ENCODE results near the gene BRAP. TPM values are rescaled to one million over a fixed set of nuclear protein-coding genes. Genes with fewer than 3 reads are reported as not detected.
A peak's percentile ranks its signal among the peaks of the same experiment; 100 is the strongest.
"Not testable (repeated sequence)": the region's sequence is repeated elsewhere in the genome, so short reads cannot be mapped to it uniquely, and the experiment has no call there.

BRAP gene
- total RNA-seq, 2 experiments from 2014 or later: 14.7 to 16.9 TPM

- DNase-seq: no peak
- H3K27ac Mint-ChIP-seq: no peak overlapping the region
- H3K9me3 Mint-ChIP-seq: no peaks in the 10 kb centered on the region
- intact Hi-C loops (cut with micrococcal nuclease): no loop called here
- H3K36me3 Mint-ChIP-seq (ENCODE audit: low read depth): peaks cover 6% of the 10 kb centered on the region
- CTCF ChIA-PET: no interaction called here
- H3K4me3 Mint-ChIP-seq: no peak overlapping the region
- H3K27me3 Mint-ChIP-seq (ENCODE audit: low read depth): no peaks in the 10 kb centered on the region
- no peaks in the 10 kb centered on the region for H3K4me1 Mint-ChIP-seq (ENCODE audit: low read depth)
Measured at GRCh38 chr12:111636209-111636945, 49.4 kb downstream of the BRAP start.

- DNase-seq: peak; percentile 4
- Mint-ChIP-seq H3K36me3 (ENCODE audit: low read depth) (peaks cover 6% of the 10 kb centered on the region), H3K4me1 (ENCODE audit: low read depth) (no peaks in the 10 kb centered on the region), H3K27me3 (ENCODE audit: low read depth) (no peaks in the 10 kb centered on the region), H3K9me3 (no peaks in the 10 kb centered on the region), H3K4me3 (no peak overlapping the region), H3K27ac (no peak overlapping the region)
- intact Hi-C loops (cut with micrococcal nuclease): no loop called here
- CTCF ChIA-PET: no interaction called here
Measured at GRCh38 chr12:111635524-111635923, 50.2 kb downstream of the BRAP start.

GRCh38 chr12:111628505-111629260 is 57.1 kb downstream of the BRAP start:
- intact Hi-C loops (cut with micrococcal nuclease): no loop called here
- no peaks in the 10 kb centered on the region for H3K9me3 Mint-ChIP-seq
- no peak overlapping the region for H3K27ac Mint-ChIP-seq
- H3K4me1 Mint-ChIP-seq (ENCODE audit: low read depth): no peaks in the 10 kb centered on the region
- no peaks in the 10 kb centered on the region for H3K36me3 Mint-ChIP-seq (ENCODE audit: low read depth)
- CTCF ChIA-PET: interaction anchor here (0.6 kb wide), 1 partner anchor 746 kb away, joined by 5 read pairs; no protein-coding TSS in a partner anchor
- no peak for DNase-seq
- no peaks in the 10 kb centered on the region for H3K27me3 Mint-ChIP-seq (ENCODE audit: low read depth)
- no peak overlapping the region for H3K4me3 Mint-ChIP-seq

GRCh38 chr12:111626230-111626629 is 59.5 kb downstream of the BRAP start:
- Mint-ChIP-seq H3K4me1 (ENCODE audit: low read depth) (no peaks in the 10 kb centered on the region), H3K9me3 (no peaks in the 10 kb centered on the region), H3K4me3 (no peak overlapping the region), H3K27ac (no peak overlapping the region), H3K27me3 (ENCODE audit: low read depth) (no peaks in the 10 kb centered on the region), H3K36me3 (ENCODE audit: low read depth) (no peaks in the 10 kb centered on the region)
- intact Hi-C loops (cut with micrococcal nuclease): no loop called here
- no peak for DNase-seq
- CTCF ChIA-PET: no interaction called here

GRCh38 chr12:111624540-111624939 is 61.2 kb downstream of the BRAP start:
- Mint-ChIP-seq H3K9me3 (no peaks in the 10 kb centered on the region), H3K4me1 (ENCODE audit: low read depth) (no peaks in the 10 kb centered on the region), H3K27ac (no peak overlapping the region), H3K27me3 (ENCODE audit: low read depth) (no peaks in the 10 kb centered on the region), H3K36me3 (ENCODE audit: low read depth) (no peaks in the 10 kb centered on the region), H3K4me3 (no peak overlapping the region)
- CTCF ChIA-PET: no interaction called here
- DNase-seq: no peak
- intact Hi-C loops (cut with micrococcal nuclease): no loop called here

- DNase-seq; H3K4me1 Mint-ChIP-seq (ENCODE audit: low read depth); H3K4me3 Mint-ChIP-seq; H3K27ac Mint-ChIP-seq; H3K36me3 Mint-ChIP-seq (ENCODE audit: low read depth); H3K9me3 Mint-ChIP-seq; intact Hi-C loops (cut with micrococcal nuclease); H3K27me3 Mint-ChIP-seq (ENCODE audit: low read depth): not testable (repeated sequence)
- CTCF ChIA-PET: interaction anchor here (0.6 kb wide), 1 partner anchor 97 kb away, joined by 4 read pairs; no protein-coding TSS in a partner anchor
Measured at GRCh38 chr12:111617841-111618240, 67.9 kb downstream of the BRAP start.

- intact Hi-C loops (cut with micrococcal nuclease): no loop called here
- H3K4me3 Mint-ChIP-seq: no peak overlapping the region
- no peaks in the 10 kb centered on the region for H3K9me3 Mint-ChIP-seq
- H3K36me3 Mint-ChIP-seq (ENCODE audit: low read depth): no peaks in the 10 kb centered on the region
- H3K27me3 Mint-ChIP-seq (ENCODE audit: low read depth): no peaks in the 10 kb centered on the region
- no peak overlapping the region for H3K27ac Mint-ChIP-seq
- CTCF ChIA-PET: no interaction called here
- H3K4me1 Mint-ChIP-seq (ENCODE audit: low read depth): no peaks in the 10 kb centered on the region
- DNase-seq: no peak
Measured at GRCh38 chr12:111616177-111616623, 69.6 kb downstream of the BRAP start.

- Mint-ChIP-seq H3K4me3 (no peak overlapping the region), H3K36me3 (ENCODE audit: low read depth) (no peaks in the 10 kb centered on the region), H3K9me3 (no peaks in the 10 kb centered on the region), H3K27me3 (ENCODE audit: low read depth) (no peaks in the 10 kb centered on the region), H3K4me1 (ENCODE audit: low read depth) (no peaks in the 10 kb centered on the region), H3K27ac (no peak overlapping the region)
- intact Hi-C loops (cut with micrococcal nuclease): no loop called here
- no peak for DNase-seq
- CTCF ChIA-PET: no interaction called here
Measured at GRCh38 chr12:111607239-111607638, 78.5 kb downstream of the BRAP start.

- DNase-seq: no peak
- no peaks in the 10 kb centered on the region for H3K27me3 Mint-ChIP-seq (ENCODE audit: low read depth)
- H3K4me3 Mint-ChIP-seq: no peak overlapping the region
- CTCF ChIA-PET: no interaction called here
- H3K36me3 Mint-ChIP-seq (ENCODE audit: low read depth): no peaks in the 10 kb centered on the region
- no peak overlapping the region for H3K27ac Mint-ChIP-seq
- intact Hi-C loops (cut with micrococcal nuclease): no loop called here
- H3K4me1 Mint-ChIP-seq (ENCODE audit: low read depth): no peaks in the 10 kb centered on the region
- H3K9me3 Mint-ChIP-seq: no peaks in the 10 kb centered on the region
Measured at GRCh38 chr12:111606767-111607230, 79.0 kb downstream of the BRAP start.

GRCh38 chr12:111605911-111606766 is 79.6 kb downstream of the BRAP start:
- Mint-ChIP-seq H3K4me3 (no peak overlapping the region), H3K36me3 (ENCODE audit: low read depth) (no peaks in the 10 kb centered on the region), H3K4me1 (ENCODE audit: low read depth) (no peaks in the 10 kb centered on the region), H3K27me3 (ENCODE audit: low read depth) (no peaks in the 10 kb centered on the region), H3K27ac (no peak overlapping the region), H3K9me3 (no peaks in the 10 kb centered on the region)
- CTCF ChIA-PET: interaction anchor here (0.5 kb wide), 1 partner anchor 97 kb away, joined by 4 read pairs; no protein-coding TSS in a partner anchor
- no peak for DNase-seq
- intact Hi-C loops (cut with micrococcal nuclease): no loop called here

GRCh38 chr12:111602857-111603256 is 82.9 kb downstream of the BRAP start:
- intact Hi-C loops (cut with micrococcal nuclease); H3K27ac Mint-ChIP-seq; H3K4me1 Mint-ChIP-seq (ENCODE audit: low read depth); H3K4me3 Mint-ChIP-seq; H3K27me3 Mint-ChIP-seq (ENCODE audit: low read depth); DNase-seq; H3K9me3 Mint-ChIP-seq; CTCF ChIA-PET; H3K36me3 Mint-ChIP-seq (ENCODE audit: low read depth): not testable (repeated sequence)

GRCh38 chr12:111602348-111602747 is 83.4 kb downstream of the BRAP start:
- intact Hi-C loops (cut with micrococcal nuclease): no loop called here
- H3K27me3 Mint-ChIP-seq (ENCODE audit: low read depth): no peaks in the 10 kb centered on the region
- H3K4me3 Mint-ChIP-seq: no peak overlapping the region
- peaks cover 5% of the 10 kb centered on the region for H3K4me1 Mint-ChIP-seq (ENCODE audit: low read depth)
- H3K36me3 Mint-ChIP-seq (ENCODE audit: low read depth): no peaks in the 10 kb centered on the region
- H3K27ac Mint-ChIP-seq: no peak overlapping the region
- DNase-seq: no peak
- H3K9me3 Mint-ChIP-seq: no peaks in the 10 kb centered on the region
- CTCF ChIA-PET: interaction anchor here (0.7 kb wide), 1 partner anchor 286 kb away, joined by 4 read pairs; no protein-coding TSS in a partner anchor

Measured in activated naive CD4-positive, alpha-beta T cell treated with anti-CD3 and anti-CD28 coated beads for 36 hours (primary cell).